IMR-90 (cell line): ENCODE data around the gene PTS. TPM values are rescaled to one million over a fixed set of nuclear protein-coding genes. Genes with fewer than 3 reads are reported as not detected.

Experiments
- ATAC-seq: fragments of 200-7000 bp; cut with Tn5 transposase; 2 replicates; pipeline ENCODE4 v1.9.1; 2020; ENCODE audit warnings: low read depth, mild to moderate bottlenecking, moderate library complexity
- BruUV-seq: library from RNA; stranded (reverse); fragments of 400-500 nt; replicated peaks from 2 replicates; lab custom pipeline; 2021; lab: Mats Ljungman, UMichigan
- CTCF ChIA-PET: fragments of 300-600 bp; formaldehyde crosslinking; extraction: SDS; loops from one replicate; lab custom pipeline; 2021; ENCODE audit warnings: antibody characterized with exemption; lab: Yijun Ruan, JAX
- POLR2A ChIA-PET: fragments of 300-600 bp; sonication (Branson Sonifier 250); formaldehyde crosslinking; loops from one replicate; lab custom pipeline; 2022; ENCODE audit warnings: antibody characterized with exemption; ENCODE audit not compliant: unreplicated experiment; lab: Charles Lee
- DNase-seq: peaks from one replicate; pipeline ENCODE4 v3.0.0; 2013
- H2AFZ ChIP-seq: replicated peaks from 2 replicates; pipeline ENCODE3; 2013; ENCODE audit warnings: low read length, mild to moderate bottlenecking; ENCODE audit not compliant: poor library complexity
- H2AK5ac ChIP-seq: 2 replicates; pipeline ENCODE4 v1.6.1; 2013; ENCODE audit warnings: low read depth, low read length, inconsistent platforms
- H2AK9ac ChIP-seq: replicated peaks from 2 replicates; pipeline ENCODE3; 2013; ENCODE audit warnings: mild to moderate bottlenecking, low read depth, low read length, moderate library complexity; ENCODE audit not compliant: poor library complexity
- H2BK120ac ChIP-seq: 2 replicates; pipeline ENCODE4 v1.6.1; 2013; ENCODE audit warnings: low read depth, low read length, inconsistent platforms
- H2BK15ac ChIP-seq: 3 replicates; pipeline ENCODE4 v1.6.1; 2013; ENCODE audit warnings: low read depth, low read length, inconsistent platforms
- H2BK20ac ChIP-seq: 2 replicates; pipeline ENCODE4 v1.6.1; 2013; ENCODE audit warnings: low read depth, mild to moderate bottlenecking, inconsistent platforms, low read length, moderate library complexity
- H2BK5ac ChIP-seq: 2 replicates; pipeline ENCODE4 v1.6.1; 2013; ENCODE audit warnings: mild to moderate bottlenecking, low read depth, low read length, inconsistent platforms; ENCODE audit not compliant: poor library complexity, severe bottlenecking
- H3K14ac ChIP-seq: replicated peaks from 2 replicates; pipeline ENCODE4 v1.6.1; 2013; ENCODE audit warnings: low read depth, low read length, inconsistent platforms
- H3K18ac ChIP-seq: 2 replicates; pipeline ENCODE4 v1.6.1; 2013; ENCODE audit warnings: low read depth, low read length, control low read depth
- H3K23ac ChIP-seq: 2 replicates; pipeline ENCODE4 v1.6.1; 2013; ENCODE audit warnings: low read depth, low read length, inconsistent platforms
- H3K27ac ChIP-seq: 2 replicates; pipeline ENCODE4 v1.5.1; 2013; ENCODE audit warnings: mild to moderate bottlenecking, control low read depth, low read length; ENCODE audit not compliant: insufficient read depth
- H3K27me3 ChIP-seq: 2 replicates; pipeline ENCODE4 v1.6.1; 2013; ENCODE audit warnings: low read length; ENCODE audit not compliant: control insufficient read depth, insufficient read depth
- H3K36me3 ChIP-seq: 2 replicates; pipeline ENCODE4 v1.6.1; 2013; ENCODE audit warnings: low read length, mixed read lengths; ENCODE audit not compliant: control insufficient read depth, insufficient read depth
- H3K4ac ChIP-seq: 2 replicates; pipeline ENCODE4 v1.6.1; 2013; ENCODE audit warnings: low read depth, low read length, inconsistent platforms
- H3K4me1 ChIP-seq: 2 replicates; pipeline ENCODE4 v1.6.1; 2013; ENCODE audit warnings: low read length, mixed read lengths; ENCODE audit not compliant: control insufficient read depth, insufficient read depth
- H3K4me2 ChIP-seq: 2 replicates; pipeline ENCODE4 v1.6.1; 2013; ENCODE audit warnings: low read depth, mild to moderate bottlenecking, control low read depth, low read length, moderate library complexity
- H3K4me3 ChIP-seq: 2 replicates; pipeline ENCODE4 v1.5.1; 2013; ENCODE audit warnings: low read depth, mild to moderate bottlenecking, control low read depth, low read length, moderate library complexity; ENCODE audit not compliant: insufficient read depth
- H3K56ac ChIP-seq: 2 replicates; pipeline ENCODE4 v1.6.1; 2013; ENCODE audit warnings: low read length, inconsistent platforms; ENCODE audit not compliant: insufficient read depth; ENCODE audit errors: extremely low read depth
- H3K79me1 ChIP-seq, 2 experiments: 2 replicates each; pipeline ENCODE4 v1.6.1; 2013; ENCODE audit warnings: low read length in 2 of 2, inconsistent platforms in 1 of 2, low read depth in 1 of 2
- H3K9ac ChIP-seq: 2 replicates; pipeline ENCODE4 v1.6.1; 2013; ENCODE audit warnings: low read depth, low read length, control low read depth
- H3K9me1 ChIP-seq: 2 replicates; pipeline ENCODE4 v1.6.1; 2013; ENCODE audit warnings: low read length, inconsistent platforms; ENCODE audit not compliant: insufficient read depth
- H3K9me3 ChIP-seq: 2 replicates; pipeline ENCODE4 v1.6.1; 2013; ENCODE audit warnings: low read length; ENCODE audit not compliant: control insufficient read depth, insufficient read depth
- H4K20me1 ChIP-seq: 2 replicates; pipeline ENCODE4 v1.6.1; 2013; ENCODE audit warnings: low read length, inconsistent platforms; ENCODE audit not compliant: insufficient read depth
- H4K5ac ChIP-seq: 2 replicates; pipeline ENCODE4 v1.6.1; 2013; ENCODE audit warnings: mild to moderate bottlenecking, low read depth, low read length, control low read depth
- H4K8ac ChIP-seq, 2 experiments: 2 replicates each; pipeline ENCODE4 v1.6.1; 2013; ENCODE audit warnings: low read depth in 2 of 2, low read length in 2 of 2, control low read depth in 1 of 2, inconsistent platforms in 1 of 2
- H4K91ac ChIP-seq: 2 replicates; pipeline ENCODE4 v1.6.1; 2013; ENCODE audit warnings: low read depth, low read length, inconsistent platforms; ENCODE audit not compliant: insufficient read depth
- BHLHE40 ChIP-seq: fragments of 150-350 bp; IDR thresholded peaks from 2 replicates; pipeline ENCODE4 v1.6.1; 2016; ENCODE audit warnings: mild to moderate bottlenecking, low read depth, low read length
- CEBPB ChIP-seq: IDR thresholded peaks from 2 replicates; pipeline ENCODE4 v1.6.1; 2012; ENCODE audit warnings: low read depth, low read length, improper control_type of control experiment
- CHD1 ChIP-seq: IDR thresholded peaks from 2 replicates; pipeline ENCODE4 v1.6.1; 2012; ENCODE audit warnings: low read depth, low read length, improper control_type of control experiment
- FOS ChIP-seq: fragments of 150-350 bp; IDR thresholded peaks from 2 replicates; pipeline ENCODE4 v1.6.1; 2016; ENCODE audit warnings: low read depth, low read length
- MAFK ChIP-seq: IDR thresholded peaks from 2 replicates; pipeline ENCODE4 v1.6.1; 2012; ENCODE audit warnings: low read depth, low read length, improper control_type of control experiment
- MAZ ChIP-seq: IDR thresholded peaks from 2 replicates; pipeline ENCODE4 v1.6.1; 2012; ENCODE audit warnings: low read depth, mild to moderate bottlenecking, low read length, improper control_type of control experiment, moderate library complexity, borderline replicate concordance
- MXI1 ChIP-seq: IDR thresholded peaks from 2 replicates; pipeline ENCODE4 v1.6.1; 2012; ENCODE audit warnings: low read depth, mild to moderate bottlenecking, low read length, moderate library complexity, borderline replicate concordance
- NFE2L2 ChIP-seq: fragments of 150-350 bp; IDR thresholded peaks from 2 replicates; pipeline ENCODE4 v1.6.1; 2016; ENCODE audit warnings: low read depth, mild to moderate bottlenecking, low read length
- POLR2A ChIP-seq: IDR thresholded peaks from 2 replicates; pipeline ENCODE4 v1.6.1; 2012; ENCODE audit warnings: mild to moderate bottlenecking, low read depth, low read length
- RAD21 ChIP-seq: IDR thresholded peaks from 2 replicates; pipeline ENCODE4 v1.6.1; 2012; ENCODE audit warnings: low read length, improper control_type of control experiment
- RCOR1 ChIP-seq: IDR thresholded peaks from 2 replicates; pipeline ENCODE4 v1.6.1; 2012; ENCODE audit warnings: mild to moderate bottlenecking, low read length, improper control_type of control experiment; ENCODE audit not compliant: insufficient replicate concordance
- RFX5 ChIP-seq: IDR thresholded peaks from 2 replicates; pipeline ENCODE4 v1.8.0; 2012; ENCODE audit warnings: low read depth, mild to moderate bottlenecking, low read length, moderate library complexity
- SMC3 ChIP-seq: fragments of 150-350 bp; IDR thresholded peaks from 2 replicates; pipeline ENCODE4 v1.6.1; 2016; ENCODE audit warnings: low read depth, mild to moderate bottlenecking, antibody characterized with exemption, low read length, moderate library complexity
- WGBS, 2 experiments: methylation state at CpG; one replicate each; pipeline versions ENCODE4 v1.1.5 to v1.1.7; 2013; ENCODE audit warnings: missing lambda C conversion rate in 2 of 2; ENCODE audit not compliant: insufficient read length in 1 of 2; ENCODE audit errors: extremely low coverage in 2 of 2; 5-methylcytosine and 5-hydroxymethylcytosine counted together
- dilution Hi-C: fragments of 300-500 bp; cut with HindIII; formaldehyde crosslinking; loops from one replicate; pipeline ENCODE4 v1.14.3; 2018; ENCODE audit warnings: low sequenced_read_pairs; ENCODE audit not compliant: unreplicated experiment
- in situ Hi-C: fragments of 300-500 bp; cut with MboI; formaldehyde crosslinking; loops from 3 replicates; pipeline ENCODE4 v1.14.3; 2019; ENCODE audit warnings: low sequenced_read_pairs, inconsistent platforms, mixed read lengths
- intact Hi-C: fragments of 100-400 bp; cut with micrococcal nuclease; formaldehyde crosslinking; loops from 2 replicates; pipeline ENCODE4 v1.10.0; 2022
- polyA plus RNA-seq, 3 experiments: library from polyadenylated mRNA; depleted of rRNA; stranded (reverse); fragments of >200 nt; gene quantifications; 2 replicates each; pipeline ENCODE4 v1.2.3, GENCODE V29; 2012; ENCODE audit warnings: low replicate concordance in 1 of 3
- total RNA-seq: library from RNA; depleted of rRNA; stranded (reverse); fragments of >200 nt; gene quantifications from 2 replicates; pipeline ENCODE4 v1.2.3, GENCODE V29; 2012
- TF ChIP-seq, protein P1 (sequence below): conservative IDR thresholded peaks from 2 replicates; pipeline ENCODE4 v1.5.1; 2012; ENCODE audit warnings: mild to moderate bottlenecking, low read depth, low read length, improper control_type of control experiment
- TF ChIP-seq, protein P2 (sequence below): fragments of 150-350 bp; IDR thresholded peaks from 2 replicates; pipeline ENCODE4 v1.6.1; 2016; ENCODE audit warnings: low read depth, mild to moderate bottlenecking, low read length, moderate library complexity, borderline replicate concordance
- TF ChIP-seq, protein P3 (sequence below): fragments of 150-350 bp; IDR thresholded peaks from 2 replicates; pipeline ENCODE4 v1.6.1; 2017; ENCODE audit warnings: mild to moderate bottlenecking, antibody characterized with exemption, low read length, low read depth

The PTS gene
- total and polyA plus RNA-seq, 2 of the 4 experiments (the other 2 are of a cell fraction): 21.0 to 51.8 TPM

DNA sequence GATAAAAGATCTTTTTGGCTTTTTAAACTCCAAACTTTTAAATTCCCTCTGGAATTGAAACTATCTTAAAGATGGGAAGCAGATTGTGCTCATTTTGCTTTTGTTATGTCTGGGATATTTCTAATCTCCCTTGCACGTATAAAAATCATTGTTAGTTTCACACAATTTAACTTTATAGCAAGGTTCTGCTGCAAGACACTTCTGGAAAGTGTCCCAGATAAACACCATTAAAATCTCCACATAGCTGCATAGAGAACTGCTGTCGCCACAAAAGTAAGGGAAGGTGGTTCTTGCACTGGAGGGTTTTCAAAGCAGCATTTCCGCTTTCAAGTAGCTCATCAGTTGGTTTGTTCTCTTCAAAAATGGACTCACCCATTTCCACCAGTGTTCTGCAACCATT is 11.8 kb downstream of the PTS start:
- ChIA-PET CTCF (no interaction called here), POLR2A (no interaction called here)
- Histone ChIP-seq H2AK5ac (no peak overlapping the region), H3K18ac (no peak overlapping the region), H3K23ac (no peak overlapping the region), H2BK5ac (no peak overlapping the region), H4K8ac (no peak overlapping the region), H3K79me1 (peaks cover 0 to 7% of the 10 kb centered on the region in 2 experiments; a peak in 3 of 4 replicates), H3K4ac (no peak overlapping the region), H4K91ac (no peak overlapping the region), H2AFZ (no peak overlapping the region), H3K56ac (no peak overlapping the region), H3K14ac (no peak overlapping the region), H3K27me3 (no peaks in the 10 kb centered on the region), H3K4me2 (no peak overlapping the region), H4K5ac (no peak overlapping the region), H2BK120ac (no peak overlapping the region), H3K9me1 (peaks cover 8% of the 10 kb centered on the region; the same call in 1 of the 2 replicates), H4K20me1 (no peaks in the 10 kb centered on the region), H3K4me1 (peaks cover 6% of the 10 kb centered on the region), H3K9me3 (no peaks in the 10 kb centered on the region), H3K36me3 (peaks cover 25% of the 10 kb centered on the region), H2BK15ac (no peak overlapping the region), H2AK9ac (no peak overlapping the region), H3K4me3 (no peak overlapping the region), H2BK20ac (no peak overlapping the region), H3K9ac (no peak overlapping the region), H3K27ac (no peak overlapping the region)
- no CpG with 5 or more reads among the region's 3 CpGs for WGBS, 2 experiments
- dilution Hi-C loops (no loop called here), in situ Hi-C loops (no loop called here), intact Hi-C loops (no loop called here)
- BruUV-seq: no TSS peak
- DNase-seq (no peak), ATAC-seq (no peak)
- no peak for TF ChIP-seq RFX5
- TF ChIP-seq FOS: no peak
- TF ChIP-seq, protein P1, sequence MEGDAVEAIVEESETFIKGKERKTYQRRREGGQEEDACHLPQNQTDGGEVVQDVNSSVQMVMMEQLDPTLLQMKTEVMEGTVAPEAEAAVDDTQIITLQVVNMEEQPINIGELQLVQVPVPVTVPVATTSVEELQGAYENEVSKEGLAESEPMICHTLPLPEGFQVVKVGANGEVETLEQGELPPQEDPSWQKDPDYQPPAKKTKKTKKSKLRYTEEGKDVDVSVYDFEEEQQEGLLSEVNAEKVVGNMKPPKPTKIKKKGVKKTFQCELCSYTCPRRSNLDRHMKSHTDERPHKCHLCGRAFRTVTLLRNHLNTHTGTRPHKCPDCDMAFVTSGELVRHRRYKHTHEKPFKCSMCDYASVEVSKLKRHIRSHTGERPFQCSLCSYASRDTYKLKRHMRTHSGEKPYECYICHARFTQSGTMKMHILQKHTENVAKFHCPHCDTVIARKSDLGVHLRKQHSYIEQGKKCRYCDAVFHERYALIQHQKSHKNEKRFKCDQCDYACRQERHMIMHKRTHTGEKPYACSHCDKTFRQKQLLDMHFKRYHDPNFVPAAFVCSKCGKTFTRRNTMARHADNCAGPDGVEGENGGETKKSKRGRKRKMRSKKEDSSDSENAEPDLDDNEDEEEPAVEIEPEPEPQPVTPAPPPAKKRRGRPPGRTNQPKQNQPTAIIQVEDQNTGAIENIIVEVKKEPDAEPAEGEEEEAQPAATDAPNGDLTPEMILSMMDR: no peak
- TF ChIP-seq, protein P2, sequence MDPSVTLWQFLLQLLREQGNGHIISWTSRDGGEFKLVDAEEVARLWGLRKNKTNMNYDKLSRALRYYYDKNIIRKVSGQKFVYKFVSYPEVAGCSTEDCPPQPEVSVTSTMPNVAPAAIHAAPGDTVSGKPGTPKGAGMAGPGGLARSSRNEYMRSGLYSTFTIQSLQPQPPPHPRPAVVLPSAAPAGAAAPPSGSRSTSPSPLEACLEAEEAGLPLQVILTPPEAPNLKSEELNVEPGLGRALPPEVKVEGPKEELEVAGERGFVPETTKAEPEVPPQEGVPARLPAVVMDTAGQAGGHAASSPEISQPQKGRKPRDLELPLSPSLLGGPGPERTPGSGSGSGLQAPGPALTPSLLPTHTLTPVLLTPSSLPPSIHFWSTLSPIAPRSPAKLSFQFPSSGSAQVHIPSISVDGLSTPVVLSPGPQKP: no peak
- TF ChIP-seq MAZ: no peak
- no peak for TF ChIP-seq POLR2A
- no peak for TF ChIP-seq SMC3
- TF ChIP-seq RAD21: no peak
- TF ChIP-seq CEBPB: no peak
- TF ChIP-seq BHLHE40: no peak
- TF ChIP-seq, protein P3, sequence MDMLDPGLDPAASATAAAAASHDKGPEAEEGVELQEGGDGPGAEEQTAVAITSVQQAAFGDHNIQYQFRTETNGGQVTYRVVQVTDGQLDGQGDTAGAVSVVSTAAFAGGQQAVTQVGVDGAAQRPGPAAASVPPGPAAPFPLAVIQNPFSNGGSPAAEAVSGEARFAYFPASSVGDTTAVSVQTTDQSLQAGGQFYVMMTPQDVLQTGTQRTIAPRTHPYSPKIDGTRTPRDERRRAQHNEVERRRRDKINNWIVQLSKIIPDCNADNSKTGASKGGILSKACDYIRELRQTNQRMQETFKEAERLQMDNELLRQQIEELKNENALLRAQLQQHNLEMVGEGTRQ: no peak
- TF ChIP-seq MXI1: no peak
- TF ChIP-seq MAFK: no peak
- TF ChIP-seq CHD1: no peak
- TF ChIP-seq RCOR1: no peak
- no peak for TF ChIP-seq NFE2L2
